HG03025 (cell line): ENCODE measurements around the gene PRLH.
"Not testable (repeated sequence)": the region's sequence is repeated elsewhere in the genome, so short reads cannot be mapped to it uniquely, and the experiment has no call there.

Experiments used
- ATAC-seq: cut with Tn5 transposase; IDR thresholded peaks from one replicate; pipeline ENCODE4 v1.9.1; 2021; ENCODE audit warnings: mild to moderate bottlenecking, moderate library complexity; ENCODE audit not compliant: unreplicated experiment, low FRiP score

PRLH gene

DNA sequence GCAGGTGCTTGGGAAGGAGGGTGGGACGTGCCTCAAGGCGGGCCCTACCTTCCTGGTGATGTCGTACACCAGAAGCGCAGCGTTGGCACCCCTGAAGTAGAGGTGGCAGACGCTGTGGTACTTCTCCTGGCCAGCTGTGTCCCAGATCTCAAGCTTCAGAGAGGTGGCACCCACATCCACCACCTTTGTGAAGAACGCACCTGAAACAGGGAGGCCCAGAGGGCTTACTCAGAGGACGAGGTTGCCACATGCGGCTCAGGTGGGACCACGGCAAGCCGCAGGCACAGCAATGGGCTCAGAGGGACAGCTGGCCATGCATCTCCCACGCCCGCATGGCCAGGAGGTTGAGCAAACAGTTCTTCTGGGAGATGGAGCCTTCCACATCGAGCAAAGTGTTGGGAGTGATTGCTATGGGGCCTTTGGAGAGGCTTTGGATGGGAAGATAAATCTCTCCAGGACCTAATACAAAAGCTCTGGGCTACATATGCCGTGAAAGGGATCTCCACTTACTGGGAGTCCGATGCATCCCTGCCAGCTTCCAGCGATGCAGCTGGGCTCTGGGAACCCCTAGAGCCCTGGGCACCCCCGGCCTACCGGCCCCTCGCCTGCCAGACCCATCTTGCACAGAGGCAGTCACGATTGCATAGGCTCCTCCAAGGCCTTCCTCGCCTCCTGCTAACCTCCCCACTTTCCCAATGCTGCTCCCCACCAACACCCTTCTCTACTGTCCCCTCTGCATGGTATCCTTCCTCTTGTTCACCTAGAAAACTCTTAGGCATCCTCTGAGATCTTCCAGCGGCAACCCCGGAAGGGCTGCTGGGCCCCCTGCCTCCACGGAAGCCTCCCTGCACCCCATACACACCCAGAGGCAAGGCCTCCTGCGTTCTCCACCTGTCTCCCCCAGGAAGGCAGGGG lies 11.8 kb downstream of the PRLH start:
- no peak for ATAC-seq

DNA sequence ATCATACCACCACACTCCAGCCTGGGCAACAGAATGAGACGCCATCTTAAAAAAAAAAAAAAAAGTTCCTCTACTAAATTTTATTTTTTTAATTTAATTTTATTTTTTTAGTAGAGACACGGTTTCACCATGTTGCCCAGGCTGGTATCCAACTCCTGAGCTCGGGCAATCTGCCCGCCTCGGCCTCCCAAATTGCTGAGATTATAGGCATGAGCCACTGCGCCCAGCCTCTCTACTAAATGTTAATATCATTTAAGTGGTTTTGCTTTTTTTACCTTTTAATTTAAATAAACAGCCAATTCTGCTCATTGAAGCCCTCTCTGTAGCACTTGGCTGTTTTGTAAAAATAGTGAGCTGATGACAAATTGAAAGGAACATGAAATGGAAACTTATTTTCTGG lies 15.0 kb downstream of the PRLH start:
- ATAC-seq, result no peak

DNA sequence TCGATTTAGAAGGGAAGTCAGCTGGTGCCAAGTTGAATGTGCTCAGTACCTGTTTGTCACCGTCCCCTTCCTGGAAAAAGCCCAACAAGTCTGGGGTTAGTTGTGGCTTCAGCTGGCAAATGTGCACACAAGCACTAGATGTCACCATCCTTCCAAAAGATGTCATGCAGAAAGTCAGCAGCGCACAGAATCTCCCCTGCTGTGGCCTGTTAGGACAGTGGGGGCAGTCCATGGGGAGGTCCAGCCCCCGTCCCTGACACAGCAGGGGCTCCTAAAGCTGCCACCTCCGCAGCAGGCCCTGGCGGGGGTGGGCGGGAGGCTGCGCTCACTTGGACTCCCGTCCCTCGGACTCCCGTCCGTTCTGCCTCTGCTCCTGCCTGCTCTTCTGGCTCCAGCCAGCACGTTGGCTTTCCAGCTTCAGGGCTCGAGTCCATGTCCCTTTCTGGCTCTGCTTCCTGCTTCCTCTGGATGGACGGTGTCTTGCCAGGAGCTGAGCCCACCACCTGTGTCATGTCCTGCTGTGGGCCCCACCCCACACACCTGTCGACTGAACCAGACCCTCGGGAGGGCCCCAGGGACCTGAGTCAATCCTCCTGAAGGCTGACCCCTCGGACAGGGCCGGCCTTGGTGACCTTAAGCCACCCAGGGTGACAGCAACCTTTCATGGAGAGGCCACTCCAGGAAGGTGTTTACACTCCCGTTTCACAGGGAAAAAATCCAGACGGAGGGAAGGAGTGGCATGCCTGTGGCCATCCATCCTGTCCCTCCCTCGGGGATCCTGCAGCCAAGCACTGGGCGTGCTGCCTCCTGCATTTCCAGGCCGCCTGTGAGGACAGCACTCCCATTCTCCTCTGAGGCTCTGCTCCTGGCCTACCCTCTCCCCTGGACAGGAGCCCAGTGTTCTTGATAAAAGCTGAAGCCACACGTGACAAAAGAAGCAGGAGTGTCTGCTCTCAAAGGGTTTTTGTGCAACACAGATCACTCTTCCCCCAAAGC lies 15.7 kb downstream of the PRLH start:
- ATAC-seq, result no peak

DNA sequence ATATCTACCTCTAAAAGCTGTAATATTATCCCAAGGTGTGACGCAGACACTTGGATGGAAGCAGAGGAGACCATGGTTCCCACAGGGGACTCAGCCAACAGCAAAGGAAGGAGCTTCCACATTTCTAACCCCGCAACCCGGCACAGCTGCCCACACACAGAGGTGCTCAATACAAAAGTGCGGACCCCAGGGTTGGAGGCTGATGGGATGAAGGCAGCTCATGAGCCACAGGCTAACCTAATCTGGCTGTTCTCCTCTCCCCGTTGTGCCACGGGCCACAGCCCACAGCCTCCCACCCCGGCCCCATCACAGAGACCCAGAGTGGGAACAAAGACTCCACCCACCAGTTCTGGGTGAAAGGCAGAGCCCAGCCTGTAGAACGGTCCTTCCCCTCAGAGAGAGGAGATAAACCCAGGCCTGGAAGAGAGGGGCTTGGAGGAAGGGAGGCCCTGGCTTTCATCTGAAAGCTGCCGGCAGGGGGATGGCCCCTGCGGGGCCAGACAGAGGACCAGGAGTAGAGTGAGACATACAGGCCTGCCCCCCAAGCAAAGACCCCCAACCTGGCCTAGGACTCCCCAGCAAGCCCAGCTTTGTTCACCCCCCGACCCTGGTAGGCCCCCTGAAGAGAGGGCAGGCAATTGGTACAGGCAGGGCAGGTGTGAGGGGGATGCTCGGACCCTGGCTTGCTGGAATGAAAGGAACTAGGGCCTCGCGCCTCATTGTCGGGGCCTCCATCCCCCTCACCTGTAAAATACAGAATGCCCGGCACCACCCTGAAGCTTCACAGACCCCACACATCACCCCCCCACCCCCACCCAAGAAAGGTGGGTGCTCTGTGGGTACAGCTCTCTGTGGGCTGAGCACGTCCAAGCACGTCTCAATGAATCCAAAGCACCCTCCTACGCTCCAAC lies 17.3 kb downstream of the PRLH start:
- ATAC-seq, result no peak

DNA sequence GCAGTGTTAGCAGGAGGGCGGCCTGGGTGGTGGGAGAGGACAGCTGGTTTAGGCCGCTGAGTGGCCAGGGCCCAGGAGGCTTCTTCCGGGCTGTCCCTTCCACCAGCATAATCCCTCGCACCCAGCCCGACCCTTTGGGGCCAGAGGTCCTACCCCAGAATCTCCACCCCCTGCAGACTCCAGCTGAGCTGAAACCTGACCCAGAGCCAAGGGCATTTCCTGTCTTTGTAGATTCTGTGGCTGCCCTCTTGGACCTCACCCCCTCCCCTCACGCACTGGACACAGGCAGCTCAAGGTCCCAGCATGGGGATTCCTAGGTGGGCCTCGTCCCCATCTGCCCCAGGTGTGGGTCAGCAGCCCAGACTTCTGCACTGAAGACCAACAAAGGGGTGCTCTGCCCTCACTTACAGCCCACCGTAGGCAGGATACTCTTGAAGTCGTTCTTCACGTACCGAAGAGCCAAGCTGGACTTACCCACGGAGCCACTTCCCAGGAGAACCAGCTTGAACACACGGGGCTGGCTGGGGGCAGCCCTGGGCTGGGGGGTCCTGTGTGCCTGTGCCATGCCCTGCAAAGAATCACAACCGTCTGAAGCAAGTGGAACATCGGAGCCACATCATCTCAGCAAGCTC lies 19.3 kb downstream of the PRLH start:
- no peak for ATAC-seq

DNA sequence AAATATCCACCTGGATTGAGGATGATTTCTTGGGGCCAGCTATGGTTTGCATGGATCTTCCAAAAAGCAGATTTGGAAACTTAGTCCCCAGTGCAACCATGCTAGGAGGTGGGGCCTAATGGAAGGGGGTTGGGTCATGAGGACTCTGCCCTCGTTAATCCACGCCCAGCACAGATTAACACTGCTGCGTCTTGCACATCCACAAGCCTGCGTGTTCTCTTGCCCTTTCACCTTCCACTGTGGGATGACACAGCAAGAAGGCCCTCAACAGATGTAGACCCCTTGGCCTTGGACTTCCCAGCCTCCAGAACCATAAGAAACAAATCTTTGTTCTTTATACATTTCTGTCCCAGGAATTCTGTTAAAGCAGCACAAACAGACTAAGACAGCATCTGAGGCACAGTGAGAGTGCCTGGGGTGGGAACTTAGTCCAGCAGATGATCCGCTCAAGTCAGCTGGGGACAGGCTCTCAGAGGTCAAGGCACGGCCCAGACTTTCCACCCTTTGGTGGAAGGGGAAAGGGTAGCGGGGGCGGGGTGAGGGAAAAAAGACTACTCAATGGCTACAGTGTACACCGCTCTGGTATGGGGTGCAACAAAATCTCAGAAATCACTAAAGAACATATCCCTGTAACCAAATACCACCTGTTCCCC lies 21.8 kb downstream of the PRLH start:
- no peak for ATAC-seq

DNA sequence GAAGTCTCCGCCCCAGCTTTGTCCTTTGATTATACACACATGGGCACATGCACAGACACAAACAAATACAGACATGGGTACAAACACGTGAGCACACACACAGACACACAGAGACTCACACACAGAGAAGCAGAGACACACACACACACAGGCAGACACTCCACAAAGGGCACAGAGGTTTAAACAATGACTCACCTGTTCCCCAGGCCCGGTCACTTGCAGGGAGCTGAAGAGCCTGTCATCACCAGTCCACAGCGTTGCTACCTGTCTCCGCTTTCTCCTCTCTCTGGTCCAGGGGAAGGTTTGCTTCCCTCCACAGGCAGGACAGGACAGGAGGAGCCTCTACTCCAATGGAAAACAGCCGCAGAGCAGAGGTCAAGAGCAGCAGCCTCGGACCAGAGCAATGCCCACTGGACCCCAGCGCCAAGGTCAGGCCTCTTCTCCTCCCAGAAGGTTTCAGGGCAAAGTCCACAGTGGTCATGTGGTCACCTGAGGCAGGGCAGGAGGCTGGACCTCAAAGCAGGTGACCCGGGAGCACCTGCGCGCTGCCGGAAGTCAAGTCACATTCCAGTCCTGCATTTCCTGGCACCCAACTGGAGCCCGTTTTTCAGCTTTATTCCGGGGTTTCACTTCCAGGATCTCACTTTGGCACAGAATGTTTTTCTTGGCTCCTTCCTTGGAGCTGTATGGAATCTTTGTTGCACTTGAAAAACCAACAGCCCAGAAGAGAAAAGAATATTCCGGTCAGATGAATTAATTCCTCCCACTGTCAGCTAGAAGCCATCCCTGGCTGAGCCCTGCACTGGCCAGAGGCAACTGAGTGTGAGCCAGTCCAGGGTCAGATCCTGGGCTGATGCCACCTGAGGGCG lies 24.1 kb downstream of the PRLH start, which contains the start of gene RAB17:
Gene RAB17 (minus strand): TSS at position 463 of the 869 bp plus-strand sequence. CDS start 4,580 bp downstream, outside the sequence.
- no peak for ATAC-seq

DNA sequence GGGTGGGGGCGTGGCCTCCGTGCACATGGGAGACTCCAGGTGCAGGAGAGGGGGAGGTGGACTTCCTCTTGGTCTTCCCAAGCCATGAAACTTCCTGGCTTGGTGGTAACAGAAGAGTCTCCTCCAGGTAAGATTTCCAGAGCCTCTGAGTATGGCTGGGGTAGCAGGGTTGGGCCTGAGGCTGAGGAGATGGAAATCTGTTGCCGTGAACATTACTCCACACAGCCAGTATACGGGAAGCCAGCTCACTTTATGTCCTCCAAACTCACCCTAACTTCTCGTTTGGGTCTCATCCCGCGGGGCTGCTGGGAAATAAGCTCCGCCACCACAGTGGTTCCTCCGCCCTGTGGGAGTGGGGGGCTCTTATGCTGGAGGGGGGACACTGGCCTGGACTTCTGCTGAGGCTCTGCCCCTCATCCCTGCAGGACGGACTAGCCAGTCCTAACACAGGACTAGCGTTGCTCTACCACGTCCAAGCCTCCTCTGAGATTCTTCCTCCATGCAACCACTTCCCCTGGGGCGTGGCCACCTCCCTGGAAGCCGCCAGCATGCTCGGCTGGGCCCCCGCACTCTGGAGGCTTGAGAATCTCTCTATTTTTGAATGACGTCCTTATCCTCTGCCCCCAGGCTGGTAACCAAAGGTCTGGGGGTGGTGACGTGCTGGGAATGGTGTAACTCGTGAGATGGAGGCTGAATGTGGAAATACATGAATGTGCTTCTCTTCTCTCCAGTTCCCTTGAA lies 24.9 kb downstream of the PRLH start:
- ATAC-seq, result no peak

DNA sequence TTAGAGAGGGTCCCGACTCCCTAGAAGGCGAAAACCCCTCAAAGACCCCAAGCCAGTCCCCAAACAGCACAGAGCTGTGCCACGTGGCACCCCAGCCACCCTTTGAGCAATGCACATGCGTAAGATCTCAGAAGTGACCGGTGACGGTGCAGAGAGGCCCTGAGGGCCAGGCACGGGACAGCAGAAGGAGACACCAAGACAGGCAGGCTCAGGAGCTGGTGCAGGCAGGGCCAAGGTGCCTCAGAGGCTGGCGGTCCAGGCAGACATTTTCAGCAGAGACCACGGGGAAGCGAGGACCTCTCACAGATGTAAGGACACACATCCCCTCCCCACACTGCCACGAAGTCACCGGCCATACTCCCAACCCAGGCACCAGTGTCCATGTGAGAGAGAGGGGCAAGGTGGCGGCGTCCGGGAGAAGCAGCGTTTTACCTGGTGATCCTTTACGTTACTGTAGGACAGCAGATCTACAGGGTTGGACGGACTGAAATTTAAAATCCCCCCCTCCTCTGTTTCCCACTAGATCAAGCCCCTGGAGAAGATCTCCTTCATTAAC lies 26.1 kb downstream of the PRLH start:
- no peak for ATAC-seq

DNA sequence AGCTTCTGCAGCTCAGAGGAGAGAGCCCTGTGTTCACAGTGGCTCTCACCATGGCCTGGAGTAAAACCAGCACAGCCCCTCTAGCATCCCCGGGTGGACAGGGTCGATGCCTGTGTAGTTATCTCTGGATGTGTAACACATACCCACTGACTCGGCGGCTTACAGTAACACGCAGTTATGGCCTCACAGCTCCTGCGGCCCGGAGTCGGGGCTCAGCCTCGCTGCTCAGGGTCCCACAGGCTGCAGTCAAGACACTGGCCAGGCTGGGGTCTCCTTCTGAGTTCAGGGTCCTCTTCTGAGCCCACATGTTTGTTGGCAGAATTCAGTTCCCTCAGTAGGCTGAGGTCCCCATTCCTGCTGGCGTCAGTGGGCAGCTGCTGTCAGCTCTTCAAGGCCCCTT lies 26.7 kb downstream of the PRLH start:
- no peak for ATAC-seq

DNA sequence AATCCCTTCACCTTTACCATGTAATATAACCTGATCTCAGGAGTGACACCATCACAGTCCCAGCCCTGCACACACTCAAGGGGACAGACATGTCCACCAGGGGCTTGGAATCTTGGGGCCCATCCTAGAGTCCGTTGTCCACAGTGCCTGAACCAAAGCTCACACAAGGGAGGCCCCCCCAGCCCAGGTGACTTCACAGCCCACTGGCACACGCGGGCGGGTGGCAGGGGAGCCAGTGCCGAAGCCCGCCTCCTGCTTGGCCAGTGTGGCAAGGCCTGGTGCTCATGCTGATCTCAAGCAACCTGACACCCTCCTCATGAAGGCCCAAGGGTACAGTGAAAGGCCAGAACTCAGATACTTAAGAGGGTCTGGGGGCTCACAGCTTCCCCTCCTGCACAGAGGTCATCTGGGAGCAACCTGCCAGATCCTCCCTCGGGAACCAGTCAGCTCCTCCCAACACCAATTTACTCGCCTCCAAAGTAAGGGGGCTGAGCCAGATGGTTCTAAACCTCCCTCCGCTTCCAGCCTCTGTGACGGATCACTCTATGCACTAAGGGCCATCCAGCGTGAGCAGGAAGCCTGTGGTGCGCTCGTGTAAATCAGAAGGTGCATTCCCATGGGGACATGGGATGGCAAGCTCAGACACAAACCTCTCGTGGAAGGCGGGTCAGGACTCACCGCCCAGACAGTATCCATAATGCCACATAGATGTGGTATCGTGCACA lies 27.4 kb downstream of the PRLH start:
- ATAC-seq, result no peak

DNA sequence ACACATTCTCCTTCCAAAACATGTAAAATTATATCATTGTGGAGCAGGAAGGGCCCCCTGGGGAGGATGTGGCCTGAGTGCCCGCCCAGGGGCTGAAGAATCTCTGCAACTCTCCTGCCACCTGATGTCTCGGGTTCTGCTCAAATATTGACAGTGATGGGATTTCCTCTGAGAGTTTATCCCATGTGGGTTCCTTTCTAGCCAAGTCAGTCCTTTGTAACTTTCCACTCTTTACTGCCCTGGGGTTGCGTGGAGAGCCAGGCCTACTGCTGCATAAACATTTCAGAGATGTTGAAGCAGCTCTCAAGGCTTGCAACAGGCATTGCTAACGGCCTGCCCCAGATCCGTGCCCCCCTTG lies 28.1 kb downstream of the PRLH start:
- ATAC-seq, result no peak

DNA sequence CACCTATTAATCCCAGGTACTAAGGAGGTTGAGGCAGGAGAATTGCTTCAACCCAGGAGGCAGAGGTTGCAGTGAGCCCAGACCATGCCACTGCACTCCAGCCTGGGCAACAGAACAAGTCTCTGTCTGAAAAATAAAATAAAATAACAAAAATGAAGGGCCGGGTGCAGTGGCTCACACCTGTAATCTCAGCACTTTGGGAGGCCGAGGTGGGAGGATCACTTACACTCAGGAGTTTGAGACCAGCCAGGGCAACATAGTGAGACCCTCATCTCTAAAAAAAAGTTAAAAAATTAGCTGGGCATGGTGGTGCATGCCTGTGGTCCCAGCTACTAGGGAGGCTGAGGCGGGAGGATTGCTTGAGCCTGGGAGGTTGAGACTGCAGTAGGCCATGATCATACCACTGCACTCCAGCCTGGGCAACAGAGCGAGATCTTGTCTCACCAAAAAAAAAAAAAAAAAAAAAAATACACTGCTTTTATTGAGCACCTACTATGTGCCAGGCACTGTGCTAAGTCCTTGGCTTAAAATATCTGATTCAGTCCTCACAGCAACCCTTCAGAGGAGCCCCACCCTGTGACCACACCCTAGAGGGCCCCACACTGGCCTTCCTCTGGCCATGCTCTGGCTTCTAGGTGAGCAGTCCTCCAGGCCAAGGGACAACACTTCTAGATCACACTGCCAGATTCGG lies 29.6 kb downstream of the PRLH start:
- ATAC-seq, result not testable (repeated sequence)

DNA sequence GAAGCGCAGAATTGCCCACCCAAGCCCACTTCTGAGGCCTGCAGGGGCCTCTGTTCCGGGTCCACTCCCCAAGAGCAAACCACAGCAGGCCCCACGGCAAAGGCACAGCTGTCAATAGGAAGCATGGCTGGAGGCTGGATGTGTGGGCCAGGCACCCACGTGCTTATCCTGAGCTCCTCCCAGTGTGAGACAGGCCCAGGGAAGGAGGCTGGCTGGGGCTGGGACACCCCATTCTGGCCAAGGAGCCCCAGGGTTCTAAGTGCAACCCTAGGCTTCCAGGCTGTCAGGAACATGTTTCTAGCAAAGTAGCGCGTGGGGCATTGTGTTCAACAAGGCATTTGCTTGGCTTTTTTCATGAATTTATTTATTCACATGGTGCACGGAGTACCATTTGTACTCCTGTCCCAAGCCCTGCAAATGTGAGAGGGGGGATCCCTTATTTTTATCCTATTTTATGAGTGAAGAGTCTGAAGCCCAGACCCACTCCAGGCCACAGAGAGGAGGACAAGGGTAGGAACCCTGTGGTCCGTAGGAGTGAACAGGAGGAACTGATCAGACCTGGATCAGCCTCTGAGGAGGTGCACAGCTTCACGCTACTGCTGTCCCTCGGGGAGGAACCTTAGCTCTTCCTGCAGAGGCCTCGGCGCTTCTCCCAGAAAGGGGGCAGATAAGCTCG lies 30.3 kb downstream of the PRLH start:
- no peak for ATAC-seq
